Cardiac muscle cell (in vitro differentiated cells and primary cell): ENCODE data around the gene LKAAEAR1. TPM values are rescaled to one million over a fixed set of nuclear protein-coding genes. Genes with fewer than 3 reads are reported as not detected.

ENCODE experiments used
- DNase-seq, 2 donors: peaks; one replicate each; pipeline versions ENCODE4 v3.0.0 to v3.0.0-alpha.2; 2010 to 2017; ENCODE audit warnings: low read depth in 1 of 2, low spot score in 1 of 2
- H3K27ac ChIP-seq: fragments of 200-600 bp; sonication (generic); 2 replicates; pipeline ENCODE4 v1.5.1; 2016
- H3K27me3 ChIP-seq: fragments of 200-600 bp; sonication (generic); 2 replicates; pipeline ENCODE4 v1.6.0; 2016; ENCODE audit warnings: control low read depth
- H3K36me3 ChIP-seq: fragments of 200-600 bp; sonication (generic); 2 replicates; pipeline ENCODE4 v1.5.1; 2016; ENCODE audit warnings: control low read depth
- H3K4me1 ChIP-seq: fragments of 200-600 bp; sonication (generic); 2 replicates; pipeline ENCODE4 v1.8.1; 2017; ENCODE audit warnings: low read depth, mild to moderate bottlenecking, mixed run types
- H3K4me3 ChIP-seq: fragments of 200-600 bp; sonication (generic); 2 replicates; pipeline ENCODE4 v1.5.1; 2016; ENCODE audit warnings: mild to moderate bottlenecking
- H3K9me3 ChIP-seq: fragments of 200-600 bp; sonication (generic); 2 replicates; pipeline ENCODE4 v1.5.1; 2017; ENCODE audit warnings: low read depth, mild to moderate bottlenecking, control low read depth
- polyA plus RNA-seq: library from polyadenylated mRNA; unstranded; fragments of >200 nt; fragmentation: Nextera tagmentation; extraction: Ambion mirVana; gene quantifications from 2 replicates; pipeline ENCODE4 v1.2.1, GENCODE V29; 2016
- total RNA-seq: library from RNA; depleted of rRNA; stranded (reverse); fragments of >200 nt; gene quantifications from 2 replicates; pipeline ENCODE4 v1.2.3, GENCODE V29; 2016
- TF ChIP-seq, protein P1 (sequence below): IDR thresholded peaks from 2 replicates; pipeline ENCODE4 v1.5.1; 2012; ENCODE audit warnings: low read depth, mild to moderate bottlenecking, low read length

LKAAEAR1 gene
- total and polyA plus RNA-seq, 2 experiments from 2014 or later, result 0.21 to 2.2 TPM

DNA sequence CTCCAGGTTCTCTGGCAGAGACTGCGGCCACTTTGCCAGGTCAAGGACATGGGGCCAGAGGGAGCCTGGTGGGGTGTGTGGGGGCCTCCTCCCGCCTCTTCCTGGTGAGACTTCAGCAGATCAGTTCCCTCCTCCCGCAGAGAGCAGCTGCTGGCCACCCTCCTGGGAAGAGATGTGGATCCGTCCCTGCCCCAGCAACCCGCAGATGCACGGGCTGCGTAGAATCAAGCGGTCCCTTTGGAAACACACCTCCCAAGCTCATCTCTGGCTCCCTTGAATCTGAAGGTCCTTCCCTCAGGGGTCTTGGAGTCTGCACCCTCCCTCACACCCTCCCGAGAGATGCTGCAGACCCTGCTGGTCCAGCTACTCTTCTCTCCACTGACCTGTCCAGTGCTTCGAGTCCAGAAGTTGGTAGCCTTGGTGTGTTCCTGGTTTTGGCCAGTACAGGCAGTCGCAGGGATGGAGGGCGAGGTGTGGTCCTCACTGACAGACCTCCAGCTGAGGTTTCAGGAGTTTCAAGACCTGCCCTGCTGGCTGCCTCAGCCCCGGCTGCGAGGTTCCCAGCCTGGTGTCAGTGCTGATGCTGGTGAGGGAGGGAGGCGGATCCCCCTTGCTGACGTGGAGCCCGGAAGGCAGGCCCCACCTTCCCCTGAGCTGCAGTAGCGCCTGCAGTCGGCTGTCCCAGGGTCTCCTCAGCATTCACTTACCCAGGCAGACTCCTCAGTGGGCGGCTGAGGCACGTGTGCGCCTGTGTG lies 23.0 kb upstream of the LKAAEAR1 start, which contains the start of gene NPBWR2:
Gene NPBWR2, minus strand, starts transcription at position 585 of the 755 bp plus-strand sequence. CDS start 734 bp downstream, outside the sequence.
- no peak for DNase-seq
- no peaks in the 10 kb centered on the region for H3K9me3 ChIP-seq
- H3K27ac ChIP-seq, result no peak within 1 kb of the TSS
- TF ChIP-seq, protein P1, sequence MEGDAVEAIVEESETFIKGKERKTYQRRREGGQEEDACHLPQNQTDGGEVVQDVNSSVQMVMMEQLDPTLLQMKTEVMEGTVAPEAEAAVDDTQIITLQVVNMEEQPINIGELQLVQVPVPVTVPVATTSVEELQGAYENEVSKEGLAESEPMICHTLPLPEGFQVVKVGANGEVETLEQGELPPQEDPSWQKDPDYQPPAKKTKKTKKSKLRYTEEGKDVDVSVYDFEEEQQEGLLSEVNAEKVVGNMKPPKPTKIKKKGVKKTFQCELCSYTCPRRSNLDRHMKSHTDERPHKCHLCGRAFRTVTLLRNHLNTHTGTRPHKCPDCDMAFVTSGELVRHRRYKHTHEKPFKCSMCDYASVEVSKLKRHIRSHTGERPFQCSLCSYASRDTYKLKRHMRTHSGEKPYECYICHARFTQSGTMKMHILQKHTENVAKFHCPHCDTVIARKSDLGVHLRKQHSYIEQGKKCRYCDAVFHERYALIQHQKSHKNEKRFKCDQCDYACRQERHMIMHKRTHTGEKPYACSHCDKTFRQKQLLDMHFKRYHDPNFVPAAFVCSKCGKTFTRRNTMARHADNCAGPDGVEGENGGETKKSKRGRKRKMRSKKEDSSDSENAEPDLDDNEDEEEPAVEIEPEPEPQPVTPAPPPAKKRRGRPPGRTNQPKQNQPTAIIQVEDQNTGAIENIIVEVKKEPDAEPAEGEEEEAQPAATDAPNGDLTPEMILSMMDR, result no peak
- H3K4me1 ChIP-seq, result peaks cover 3% of the 10 kb centered on the region
- no peak within 1 kb of the TSS for H3K4me3 ChIP-seq
- peaks cover 12% of the 10 kb centered on the region for H3K27me3 ChIP-seq
- H3K36me3 ChIP-seq, result no peaks in the 10 kb centered on the region

DNA sequence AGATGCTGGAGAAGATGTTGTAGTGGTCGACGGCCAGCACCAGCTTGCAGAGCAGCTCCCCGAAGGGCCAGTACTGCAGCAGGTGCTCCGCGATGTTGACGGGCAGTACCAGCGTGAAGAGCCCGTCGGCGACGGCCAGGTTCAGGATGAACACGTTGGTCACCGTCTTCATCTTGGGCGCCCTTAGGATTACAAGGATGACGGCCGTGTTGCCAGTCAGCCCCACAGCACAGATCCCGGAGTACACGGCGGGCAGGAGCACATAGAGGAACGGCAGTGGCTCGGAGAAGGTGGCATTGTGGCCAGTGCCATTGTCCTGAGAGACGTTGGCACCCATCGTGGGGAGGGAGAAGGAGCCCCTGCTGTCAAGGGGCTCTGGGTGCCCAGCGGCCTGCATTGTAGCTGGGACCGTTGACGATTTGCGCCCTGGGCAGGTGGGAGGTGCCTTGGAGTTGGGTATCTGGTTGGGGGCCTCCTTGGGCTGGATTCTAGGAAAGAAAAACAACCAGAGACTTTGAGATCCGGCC lies 22.3 kb upstream of the LKAAEAR1 start:
- TF ChIP-seq, protein P1, result no peak
- DNase-seq, result no peak
- Histone ChIP-seq H3K9me3 (no peaks in the 10 kb centered on the region), H3K27ac (no peak overlapping the region), H3K27me3 (peaks cover 14% of the 10 kb centered on the region), H3K4me3 (no peak overlapping the region), H3K4me1 (peaks cover under 1% of the 10 kb centered on the region), H3K36me3 (no peaks in the 10 kb centered on the region)

DNA sequence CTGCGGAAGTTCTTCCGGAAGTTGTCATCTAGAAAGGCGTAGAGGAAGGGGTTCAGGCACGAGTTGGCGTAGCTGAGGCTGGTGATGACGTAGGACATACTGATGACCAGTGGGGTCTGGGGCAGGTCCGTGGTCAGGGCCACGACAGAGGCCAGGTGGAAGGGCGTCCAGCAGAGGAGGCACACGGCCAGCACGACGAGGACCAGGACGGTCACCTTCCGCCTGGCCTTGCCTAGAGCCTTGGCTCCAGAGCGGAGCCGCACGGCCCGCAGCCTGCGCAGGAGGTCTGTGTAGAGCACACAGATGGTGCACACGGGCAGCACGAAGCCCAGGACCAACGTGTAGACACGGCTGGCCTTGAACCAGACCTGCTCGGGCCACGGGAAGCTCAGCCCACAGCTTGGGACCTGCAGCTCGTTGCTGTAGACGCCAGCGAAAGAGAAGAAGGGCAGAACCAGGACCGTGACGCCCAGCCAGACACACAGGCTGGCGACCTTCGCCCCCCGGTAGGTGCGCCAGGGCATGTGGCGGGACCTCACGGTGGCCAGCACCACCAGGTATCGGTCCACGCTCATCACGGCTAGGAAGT lies 21.7 kb upstream of the LKAAEAR1 start:
- no peak for DNase-seq

DNA sequence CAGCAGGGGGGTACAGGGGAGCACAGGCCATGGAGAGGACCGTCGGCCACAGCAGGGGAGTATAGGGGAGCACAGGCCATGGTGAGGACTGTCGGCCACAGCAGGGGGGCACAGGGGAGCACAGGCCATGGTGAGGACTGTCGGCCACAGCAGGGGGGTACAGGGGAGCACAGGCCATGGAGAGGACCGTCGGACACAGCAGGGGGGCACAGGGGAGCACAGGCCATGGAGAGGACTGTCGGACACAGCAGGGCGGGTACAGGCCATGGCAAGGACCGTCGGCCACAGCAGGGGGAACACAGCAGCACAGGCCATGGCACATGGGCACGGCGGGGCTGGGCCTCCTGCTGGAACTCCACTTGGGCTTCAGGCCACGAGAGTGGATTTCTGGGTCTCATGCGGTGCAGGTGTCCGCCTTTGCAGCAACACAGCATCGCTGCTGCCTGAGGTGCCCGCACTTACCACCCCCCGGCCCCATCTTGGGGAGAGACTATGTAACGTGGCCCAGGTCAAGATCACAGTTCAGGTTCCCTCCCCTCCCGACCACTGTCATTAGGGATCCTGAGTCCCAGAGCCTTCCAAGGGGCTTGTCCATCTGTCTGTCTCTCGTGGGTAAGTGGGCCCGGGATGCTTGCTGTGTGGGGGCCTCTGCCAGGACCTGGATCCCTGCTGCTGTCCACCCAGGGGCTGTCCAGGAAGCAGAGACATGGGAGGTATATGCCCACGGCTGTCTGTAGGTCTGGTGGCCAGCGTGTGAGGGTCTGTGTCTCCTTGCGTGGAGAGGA lies 20.7 kb upstream of the LKAAEAR1 start:
- Histone ChIP-seq H3K27me3 (peaks cover 26% of the 10 kb centered on the region), H3K36me3 (no peaks in the 10 kb centered on the region), H3K4me3 (no peak overlapping the region), H3K9me3 (no peaks in the 10 kb centered on the region), H3K27ac (no peak overlapping the region), H3K4me1 (no peaks in the 10 kb centered on the region)
- TF ChIP-seq, protein P1, result no peak
- DNase-seq, result no peak

More for the DNA sequence above, 21.7 kb upstream of the LKAAEAR1 start:
- H3K27ac ChIP-seq, result no peak overlapping the region
- H3K36me3 ChIP-seq, result no peaks in the 10 kb centered on the region
- no peaks in the 10 kb centered on the region for H3K4me1 ChIP-seq
- TF ChIP-seq, protein P1, result no peak
- H3K4me3 ChIP-seq, result no peak overlapping the region
- H3K27me3 ChIP-seq, result peaks cover 19% of the 10 kb centered on the region
- no peaks in the 10 kb centered on the region for H3K9me3 ChIP-seq

DNA sequence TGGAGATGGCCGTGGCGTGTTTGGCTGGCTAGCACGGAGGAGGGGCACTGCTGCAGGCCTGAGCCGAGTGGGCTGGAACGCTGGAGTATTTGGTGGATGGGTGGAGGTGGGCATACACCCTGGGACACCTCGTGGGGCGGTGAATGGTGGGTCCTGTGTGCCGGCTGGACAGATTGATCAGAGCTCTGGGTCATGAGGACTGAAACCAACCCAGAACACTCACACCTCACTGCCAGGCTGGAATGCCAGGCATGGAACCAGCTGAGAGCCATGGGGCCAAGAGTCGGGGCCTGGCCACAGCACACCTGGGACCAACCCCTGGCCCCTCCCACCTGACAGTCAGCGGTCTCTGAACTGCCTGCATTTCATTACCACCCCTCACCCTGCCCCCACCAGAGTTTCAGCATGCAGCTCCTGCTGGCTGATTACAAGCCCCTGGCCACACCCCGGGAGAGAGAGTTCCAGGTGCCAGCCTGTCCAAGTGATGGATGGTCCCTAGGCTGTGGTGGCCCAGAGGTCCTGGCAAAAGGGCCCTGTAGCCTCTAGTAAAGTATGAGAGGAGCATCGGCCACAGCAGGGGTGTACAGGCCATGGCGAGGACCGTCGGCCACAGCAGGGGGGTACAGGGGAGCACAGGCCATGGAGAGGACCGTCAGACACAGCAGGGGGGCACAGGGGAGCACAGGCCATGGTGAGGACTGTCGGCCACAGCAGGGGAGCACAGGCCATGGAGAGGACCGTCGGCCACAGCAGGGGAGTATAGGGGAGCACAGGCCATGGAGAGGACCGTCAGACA lies 19.9 kb upstream of the LKAAEAR1 start:
- no peak for DNase-seq
- no peak overlapping the region for H3K4me3 ChIP-seq
- H3K9me3 ChIP-seq, result no peaks in the 10 kb centered on the region
- no peak overlapping the region for H3K27ac ChIP-seq
- H3K4me1 ChIP-seq, result no peaks in the 10 kb centered on the region
- peaks cover 26% of the 10 kb centered on the region for H3K27me3 ChIP-seq
- TF ChIP-seq, protein P1, result no peak
- no peaks in the 10 kb centered on the region for H3K36me3 ChIP-seq
